GM19351 (cell line): ENCODE data around the gene CCDC126.
"Not testable (repeated sequence)": the region's sequence is repeated elsewhere in the genome, so short reads cannot be mapped to it uniquely, and the experiment has no call there.

Source experiments
- ATAC-seq: cut with Tn5 transposase; IDR thresholded peaks from one replicate; pipeline ENCODE4 v1.9.1; 2021; ENCODE audit warnings: mild to moderate bottlenecking, moderate library complexity; ENCODE audit not compliant: unreplicated experiment

Gene CCDC126

GRCh38 chr7:23622506-23622925, 25.3 kb downstream of the CCDC126 start:
- ATAC-seq, result no peak

GRCh38 chr7:23628370-23628769, 31.2 kb downstream of the CCDC126 start:
- ATAC-seq, result no peak

DNA sequence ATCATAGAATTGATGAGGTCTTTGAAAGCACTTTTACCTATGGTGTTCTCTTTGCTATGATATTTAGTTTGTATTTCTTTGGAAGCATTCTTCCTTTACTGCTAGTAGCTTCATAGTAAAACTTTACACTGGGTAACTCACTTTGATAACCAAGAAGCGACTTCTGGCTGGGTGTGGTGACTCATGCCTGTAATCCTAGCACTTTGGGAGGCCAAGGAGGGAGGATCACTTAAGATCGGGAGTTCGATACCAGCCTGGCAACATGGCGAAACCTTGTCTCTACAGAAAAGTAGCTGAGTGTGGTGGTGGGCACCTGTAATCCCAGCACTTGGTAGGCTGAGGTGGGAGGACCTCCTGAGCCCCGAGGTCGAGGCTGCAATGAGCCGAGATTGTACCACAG, 36.2 kb downstream of the CCDC126 start:
- ATAC-seq, result no peak

- no peak for ATAC-seq
These were observed 48.6 kb downstream of the CCDC126 start for GRCh38 chr7:23645822-23646221.

DNA sequence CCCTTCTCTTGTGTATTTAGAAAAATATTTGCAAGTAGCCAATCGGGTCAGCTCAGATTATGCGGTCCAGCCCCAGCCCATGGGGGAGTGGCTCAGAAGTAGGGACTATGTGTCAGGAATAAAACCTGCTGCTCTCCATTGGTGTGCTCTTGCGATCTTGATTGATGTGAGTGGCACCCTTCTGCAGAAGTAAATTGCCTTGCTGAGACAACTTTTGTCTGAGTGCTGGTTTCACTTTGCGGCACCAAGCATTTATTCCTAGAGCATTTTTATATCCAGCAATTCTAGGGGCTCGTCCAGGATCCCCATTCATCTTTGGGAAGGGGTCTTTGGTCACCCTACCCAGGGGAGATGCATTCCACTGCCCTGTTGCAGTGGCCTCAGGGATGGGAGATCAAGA, 56.8 kb downstream of the CCDC126 start:
- ATAC-seq, result no peak

- no peak for ATAC-seq
These were observed 57.3 kb downstream of the CCDC126 start for GRCh38 chr7:23654508-23654907.

DNA sequence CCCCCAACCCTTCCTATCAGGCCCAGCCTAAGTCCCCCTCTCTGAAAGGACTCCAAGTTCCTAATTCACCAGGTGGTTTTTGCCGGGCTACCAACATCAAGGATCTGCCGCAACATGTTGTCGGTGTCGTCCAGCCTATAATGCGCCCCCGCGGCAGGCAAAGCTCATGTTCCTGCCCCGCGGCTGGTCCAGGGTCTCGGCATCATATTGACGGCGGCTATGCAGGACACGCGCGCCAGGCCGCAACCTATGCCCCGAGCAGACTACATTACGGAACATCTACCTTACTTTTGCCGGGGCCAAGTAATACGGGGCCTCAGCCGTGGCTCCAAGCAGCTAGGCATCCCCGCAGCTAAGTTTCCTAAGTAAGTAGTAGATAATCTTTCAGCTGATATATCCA, 58.3 kb downstream of the CCDC126 start:
- no peak for ATAC-seq

GRCh38 chr7:23658831-23659427, 61.7 kb downstream of the CCDC126 start:
- ATAC-seq, result no peak

DNA sequence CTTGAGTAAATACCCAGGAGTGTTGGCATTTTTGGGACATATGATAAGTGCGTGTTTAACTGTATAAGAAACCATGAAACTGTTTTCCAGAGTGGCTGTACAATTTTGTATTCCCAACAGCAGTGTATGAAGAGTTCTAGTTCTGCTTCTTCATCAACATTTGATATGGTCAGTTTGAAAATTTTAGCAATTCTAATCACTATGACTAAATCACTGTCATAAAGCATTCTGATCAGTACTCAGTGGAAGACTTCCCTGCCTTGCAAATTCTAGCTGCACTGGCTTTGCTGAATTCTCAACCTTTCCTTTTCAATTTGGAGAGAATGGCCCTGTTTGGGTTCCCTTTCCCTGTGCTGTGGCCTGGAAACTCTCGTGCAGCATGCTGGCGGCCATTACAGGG, 64.2 kb downstream of the CCDC126 start:
- ATAC-seq, result no peak

GRCh38 chr7:23662124-23662983, 65.2 kb downstream of the CCDC126 start:
- ATAC-seq, result no peak

- ATAC-seq, result no peak
These were observed 65.8 kb downstream of the CCDC126 start for GRCh38 chr7:23662984-23663313.

DNA sequence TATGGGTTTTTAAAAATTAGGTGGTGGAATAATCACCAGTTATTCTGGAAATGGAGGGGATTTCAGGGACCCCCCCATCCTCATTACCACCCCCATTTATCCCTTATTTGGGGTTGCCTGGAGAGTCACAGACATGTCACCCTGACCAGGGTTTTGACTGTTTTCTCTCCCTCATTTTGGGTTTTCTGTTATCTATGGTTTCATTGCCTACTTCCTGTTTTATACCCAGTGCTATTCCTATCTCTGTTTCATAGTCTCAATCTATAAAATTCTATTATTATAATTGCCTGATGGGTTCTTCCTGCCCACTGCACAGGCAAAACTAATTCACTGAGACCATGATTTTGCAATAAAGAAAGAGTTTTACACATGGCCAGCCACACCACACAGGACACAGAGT, 66.9 kb downstream of the CCDC126 start:
- no peak for ATAC-seq

GRCh38 chr7:23672033-23672432, 74.9 kb downstream of the CCDC126 start:
- no peak for ATAC-seq

- ATAC-seq, result peak; percentile 98
These were observed 82.8 kb downstream of the CCDC126 start, which contains the start of gene FAM221A for GRCh38 chr7:23679898-23680413. FAM221A (plus strand) TSS chr7:23680199; CDS start chr7:23680219, 20 bp downstream.

DNA sequence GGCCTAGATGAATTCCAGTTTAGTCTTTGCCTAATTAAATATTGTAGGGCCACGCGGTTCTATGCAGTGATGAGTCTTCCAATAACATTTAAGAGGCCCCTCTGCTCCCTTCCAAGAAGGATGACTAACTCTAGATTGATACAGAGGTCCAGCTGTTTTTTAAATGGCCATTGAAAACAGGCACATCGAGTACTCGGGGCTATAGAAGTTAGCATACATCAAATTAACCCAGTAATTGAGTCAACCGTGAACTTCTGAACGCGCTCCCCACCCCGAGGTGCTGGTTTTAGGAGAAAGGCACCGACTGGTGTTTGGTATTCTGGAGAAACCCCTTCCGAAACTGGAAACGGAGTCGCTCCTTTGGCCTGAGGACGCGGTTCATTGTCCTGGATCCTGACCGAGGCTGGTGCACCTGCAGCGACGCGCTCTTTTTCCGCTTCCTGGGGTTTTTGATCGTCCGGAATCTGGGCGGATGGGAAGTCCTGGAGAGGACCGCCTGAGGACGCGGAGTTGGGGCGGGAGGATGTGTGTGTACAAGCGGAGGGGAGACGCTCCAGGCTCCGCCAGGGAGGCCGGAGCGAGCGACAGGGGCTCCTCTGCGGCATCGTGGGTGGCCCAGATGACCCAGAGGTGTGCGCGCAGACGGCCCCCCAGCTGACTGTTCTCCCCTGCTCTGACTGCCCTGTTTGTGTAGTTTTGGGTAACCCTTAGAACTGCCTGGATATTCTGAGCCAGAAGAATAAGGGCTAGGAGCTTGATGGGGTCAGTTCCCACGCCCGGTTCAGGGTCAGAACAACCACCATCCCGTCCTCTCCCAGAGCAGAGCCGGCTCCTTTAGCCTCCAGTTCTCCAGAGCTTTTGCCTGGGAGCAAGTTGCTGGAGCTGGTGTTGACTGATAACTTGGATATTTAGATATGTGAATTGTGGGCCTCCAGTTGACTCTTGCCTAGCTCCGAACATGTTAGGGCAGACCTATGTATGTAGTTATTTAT, 83.5 kb downstream of the CCDC126 start:
- ATAC-seq, result no peak

DNA sequence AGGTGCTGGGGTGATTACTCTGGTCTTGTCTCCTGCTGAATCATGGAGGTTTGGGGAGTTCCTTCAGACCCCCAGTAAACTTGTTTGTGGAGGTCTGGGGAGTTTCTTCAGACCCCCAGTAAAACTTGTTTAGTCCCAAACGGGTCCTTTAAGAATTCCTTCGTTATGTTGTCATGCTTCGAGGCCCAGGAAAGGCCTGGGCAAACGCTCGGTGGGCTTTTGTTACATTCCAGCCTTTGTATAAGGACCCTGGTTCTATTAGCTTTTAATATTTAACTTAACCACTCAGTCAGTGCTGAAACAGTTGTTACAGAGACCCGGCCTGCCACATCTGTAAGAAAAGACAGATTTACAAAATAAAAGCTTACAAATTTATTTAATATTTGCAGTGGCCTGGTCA, 86.9 kb downstream of the CCDC126 start:
- ATAC-seq, result not testable (repeated sequence)

DNA sequence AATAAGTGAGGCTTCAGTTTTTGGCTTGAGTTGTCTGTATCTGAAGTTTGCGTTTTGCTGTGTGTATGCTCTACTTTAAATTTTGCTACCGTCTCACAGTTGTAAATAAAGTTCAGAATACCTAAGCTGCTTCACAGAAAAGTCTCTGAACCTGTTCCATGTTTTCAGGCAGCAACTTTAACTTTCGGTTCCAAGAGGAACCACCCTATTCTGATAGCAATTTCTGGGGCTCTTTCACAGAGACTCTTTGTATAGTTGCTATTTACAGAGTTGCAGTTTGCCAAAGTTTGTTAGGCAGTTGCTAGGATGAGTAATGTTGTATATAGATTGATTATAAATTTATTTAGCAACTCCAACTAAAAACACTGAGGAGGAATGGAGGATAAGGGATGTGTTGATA, 88.5 kb downstream of the CCDC126 start:
- ATAC-seq, result no peak

- ATAC-seq, result no peak
These were observed 89.8 kb downstream of the CCDC126 start for GRCh38 chr7:23687011-23687410.

DNA sequence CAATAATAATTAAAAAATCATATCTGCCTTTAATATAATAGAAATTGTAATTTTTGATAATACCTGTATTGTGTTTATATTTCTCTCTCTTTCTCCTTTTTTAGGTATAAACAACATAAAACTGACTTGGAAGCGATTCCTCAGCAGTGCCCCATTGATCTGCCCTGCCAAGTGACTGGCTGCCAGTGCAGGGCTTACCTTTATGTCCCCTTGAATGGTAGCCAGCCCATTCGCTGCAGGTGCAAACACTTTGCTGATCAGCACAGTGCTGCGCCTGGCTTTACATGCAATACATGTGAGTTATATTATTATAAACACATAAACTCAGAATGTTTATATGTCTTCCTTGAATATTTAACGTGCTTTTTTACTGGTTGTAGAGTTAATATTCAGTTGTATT, 92.0 kb downstream of the CCDC126 start:
- no peak for ATAC-seq

GRCh38 chr7:23691320-23691719, 94.1 kb downstream of the CCDC126 start:
- no peak for ATAC-seq

DNA sequence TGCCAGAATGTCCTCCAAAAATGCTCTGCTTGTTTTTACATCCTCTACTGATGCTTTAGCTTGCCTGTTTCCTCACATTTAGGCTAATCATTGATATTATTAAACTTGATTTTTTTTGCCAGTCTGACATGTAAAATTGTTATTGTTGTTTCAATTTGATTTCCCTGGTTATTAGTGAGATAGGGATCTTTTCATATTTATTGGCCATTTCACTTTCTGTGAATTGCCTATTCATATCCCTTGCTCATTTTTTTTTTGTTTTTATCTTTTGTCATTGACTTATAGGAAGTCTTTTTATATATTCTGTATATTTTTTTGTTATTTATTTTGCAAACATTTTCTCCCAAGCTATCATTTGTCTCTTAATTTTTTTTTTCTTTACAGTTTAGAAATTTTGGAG, 96.0 kb downstream of the CCDC126 start:
- ATAC-seq, result no peak
